ENCODE measurements around the gene JAK3.

JAK3 gene

DNA sequence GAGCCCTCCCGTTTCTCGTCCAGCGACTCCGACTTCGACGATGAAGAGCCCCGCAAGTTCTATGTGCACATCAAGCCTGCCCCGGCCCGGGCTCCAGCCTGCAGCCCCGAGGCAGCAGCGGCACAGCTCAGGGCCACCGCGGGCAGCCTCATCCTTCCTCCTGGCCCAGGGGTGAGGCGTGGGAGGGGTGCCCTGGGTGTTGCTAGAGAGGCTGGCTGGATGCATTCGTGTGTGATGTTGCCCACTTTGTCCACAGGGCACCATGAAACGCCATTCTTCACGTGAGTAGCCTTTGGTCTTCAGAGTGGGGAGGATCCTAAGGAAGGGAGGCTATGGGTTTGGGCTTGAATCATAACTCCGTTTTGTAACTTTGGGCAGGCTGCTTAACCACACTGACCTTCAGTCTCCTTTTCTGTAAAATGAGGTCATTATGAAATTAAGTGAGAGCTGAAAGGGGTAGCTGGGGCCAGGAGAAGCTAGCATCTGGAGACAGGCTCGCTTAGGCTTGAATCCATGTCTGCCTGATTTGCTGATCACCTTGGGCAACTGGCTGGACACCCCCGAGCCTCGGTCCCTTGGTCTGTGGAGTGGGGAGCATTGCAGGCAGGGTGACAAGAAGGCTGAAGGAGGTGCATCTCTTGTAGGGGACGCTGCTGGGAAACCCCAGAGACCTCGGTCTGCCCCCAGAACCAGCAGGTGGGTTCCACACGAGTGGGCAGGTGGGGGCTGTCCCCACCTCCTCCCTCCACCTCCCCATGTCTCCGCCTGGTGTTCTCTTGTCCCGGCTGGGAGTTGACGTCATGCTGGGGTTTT is 71.6 kb downstream of the JAK3 start:
- DNase-seq: no peak

DNA sequence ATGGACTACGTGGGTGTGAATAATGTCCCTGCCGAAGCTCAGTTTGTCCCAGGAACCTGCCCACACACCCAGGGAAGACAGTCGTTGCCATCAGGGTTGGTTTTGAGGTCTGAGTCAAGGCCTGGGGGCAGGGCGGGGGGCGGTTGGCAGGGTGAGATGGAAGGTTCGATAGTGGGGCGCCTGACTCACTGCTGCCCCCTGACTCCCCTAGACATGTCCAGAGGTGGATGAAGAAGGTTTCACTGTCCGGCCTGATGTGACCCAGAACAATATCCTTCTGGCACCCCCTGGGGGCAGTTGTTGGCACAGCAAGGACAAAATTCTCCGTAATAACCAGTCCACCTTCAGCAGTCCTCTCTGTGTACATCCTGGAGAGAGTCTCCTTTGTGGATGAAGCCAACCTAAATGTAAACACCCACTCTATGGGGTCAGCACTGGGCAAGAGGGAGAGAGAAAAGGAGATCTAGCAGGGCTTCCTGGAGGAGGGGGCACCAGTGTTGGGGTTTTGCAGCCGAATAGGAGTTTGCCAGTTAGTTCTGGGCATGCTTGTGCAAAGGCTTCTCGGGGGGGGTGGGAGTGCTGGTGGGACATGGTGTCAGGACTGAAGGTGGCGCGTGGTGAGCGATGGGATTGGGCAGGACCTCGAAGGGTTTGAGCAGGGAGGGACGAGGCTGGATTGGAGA is 72.4 kb downstream of the JAK3 start:
- peak; percentile 10 for DNase-seq
